ES-I3 (cell line): ENCODE results near the gene PSENEN.
A peak's percentile ranks its signal among the peaks of the same experiment; 100 is the strongest.
"Not testable (repeated sequence)": the region's sequence is repeated elsewhere in the genome, so short reads cannot be mapped to it uniquely, and the experiment has no call there.

Source experiments
- H3K36me3 ChIP-seq: 2 replicates; pipeline ENCODE4 v1.6.1; 2013; ENCODE audit warnings: mild to moderate bottlenecking, low read length, control low read depth, moderate library complexity; ENCODE audit not compliant: insufficient read depth
- H3K4me1 ChIP-seq: 2 replicates; pipeline ENCODE4 v1.6.1; 2013; ENCODE audit warnings: mild to moderate bottlenecking, control low read depth, low read length; ENCODE audit not compliant: insufficient read depth
- H3K9ac ChIP-seq: 2 replicates; pipeline ENCODE4 v1.6.1; 2013; ENCODE audit warnings: low read depth, mild to moderate bottlenecking, low read length, moderate library complexity
- H3K9me3 ChIP-seq: 2 replicates; pipeline ENCODE4 v1.6.1; 2013; ENCODE audit warnings: mild to moderate bottlenecking, low read length, moderate library complexity; ENCODE audit not compliant: control insufficient read depth, insufficient read depth

PSENEN gene

DNA sequence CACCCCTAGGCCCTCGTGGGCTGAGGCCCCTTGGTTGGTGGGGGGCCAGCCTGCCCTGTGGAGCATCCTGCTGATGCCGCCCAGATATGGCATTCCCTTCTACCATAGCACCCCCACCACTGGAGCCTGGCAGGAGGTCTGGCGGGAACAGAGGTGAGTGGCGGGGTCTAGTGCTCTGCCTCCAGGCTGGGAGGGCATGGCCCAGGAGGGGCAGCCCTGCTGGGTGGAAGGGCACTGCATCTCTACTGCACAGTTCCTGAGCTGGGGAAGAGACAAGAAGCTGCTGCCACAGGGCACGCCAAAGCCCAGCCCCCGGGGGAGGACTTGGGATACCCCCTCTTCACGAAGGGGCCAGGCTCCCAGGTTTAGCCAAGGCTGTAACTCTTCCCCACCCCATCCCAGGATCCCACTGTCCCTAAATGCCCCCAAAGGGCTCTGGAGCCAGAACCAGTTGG, 30.1 kb upstream of the PSENEN start:
- H3K9ac ChIP-seq = peak overlapping the region; percentile 80
- H3K4me1 ChIP-seq = peaks cover 15% of the 10 kb centered on the region
- no peaks in the 10 kb centered on the region for H3K9me3 ChIP-seq
- no peaks in the 10 kb centered on the region for H3K36me3 ChIP-seq

DNA sequence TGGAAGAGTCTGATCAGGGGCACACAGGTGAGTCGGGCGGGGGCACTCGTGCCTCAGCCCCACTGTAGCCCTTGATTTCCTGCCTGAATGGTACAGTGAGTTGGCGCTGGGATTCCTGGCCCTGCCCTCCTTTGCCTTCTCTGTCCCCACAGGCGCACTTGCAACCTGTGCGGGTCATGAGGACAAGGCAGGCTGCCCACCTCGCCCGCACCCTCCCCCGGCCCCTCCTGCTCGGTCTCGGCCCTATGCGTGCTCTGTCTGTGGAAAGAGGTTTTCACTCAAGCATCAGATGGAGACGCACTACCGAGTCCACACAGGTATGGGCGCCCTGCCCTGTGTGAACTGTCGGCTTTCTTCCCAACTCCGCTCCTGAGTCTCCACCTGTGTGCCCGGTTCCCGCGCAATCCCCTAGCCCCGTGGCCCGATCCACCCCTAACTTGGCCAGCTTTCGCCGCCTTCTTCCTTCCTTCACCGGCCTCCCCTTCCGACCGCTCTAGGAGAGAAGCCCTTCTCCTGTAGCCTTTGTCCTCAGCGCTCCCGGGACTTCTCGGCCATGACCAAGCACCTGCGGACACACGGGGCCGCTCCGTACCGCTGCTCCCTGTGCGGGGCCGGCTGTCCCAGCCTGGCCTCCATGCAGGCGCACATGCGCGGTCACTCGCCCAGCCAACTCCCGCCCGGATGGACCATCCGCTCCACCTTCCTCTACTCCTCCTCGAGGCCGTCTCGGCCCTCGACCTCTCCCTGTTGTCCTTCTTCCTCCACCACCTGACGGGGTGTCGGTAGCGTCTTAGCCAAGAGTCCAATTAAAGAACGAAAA, 29.3 kb upstream of the PSENEN start:
- Histone ChIP-seq H3K9me3 (no peaks in the 10 kb centered on the region), H3K4me1 (peaks cover 7% of the 10 kb centered on the region), H3K9ac (peak overlapping the region; percentile 80), H3K36me3 (no peaks in the 10 kb centered on the region)

DNA sequence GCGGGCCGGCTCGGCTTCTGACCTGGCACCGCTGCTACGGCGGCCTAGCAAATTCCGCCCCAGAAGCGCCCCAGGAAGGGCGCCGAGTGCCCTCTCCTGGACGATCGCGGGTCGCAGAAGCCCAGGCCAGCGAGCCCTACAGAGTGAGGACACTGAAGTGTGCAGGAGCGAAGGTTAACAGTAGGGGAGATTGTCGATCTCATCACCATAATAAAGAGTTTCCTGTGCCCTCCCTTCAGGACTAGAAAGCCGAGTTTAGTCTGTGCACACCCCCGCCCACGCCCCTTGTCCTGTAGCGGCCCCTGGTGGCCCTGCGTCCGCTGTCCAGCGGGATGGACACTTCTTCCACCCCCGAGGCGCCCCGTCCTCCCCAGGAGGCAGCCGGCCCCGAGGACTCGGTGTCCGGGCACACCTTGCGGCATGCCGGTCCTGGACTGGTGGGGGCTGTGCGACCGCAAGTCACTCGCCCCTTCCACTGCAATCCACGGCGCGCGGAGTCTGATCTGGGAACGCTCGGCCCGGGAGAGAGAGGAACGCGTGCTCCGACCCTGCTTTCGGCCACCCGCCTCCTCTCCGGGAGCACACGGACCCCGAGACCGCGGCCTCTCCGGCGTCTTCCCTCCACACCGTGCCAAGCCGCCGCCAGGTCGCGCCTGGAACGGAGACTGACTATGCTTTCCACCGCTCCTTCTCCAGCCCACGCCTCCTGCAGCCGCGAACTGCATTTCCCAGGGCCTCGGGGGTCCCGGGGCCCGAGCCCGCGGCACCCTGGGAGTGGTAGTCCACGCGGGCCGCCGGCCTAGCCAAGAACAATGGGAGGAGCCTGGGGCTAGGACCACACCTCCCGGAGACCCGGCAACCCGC, 28.4 kb upstream of the PSENEN start:
- Histone ChIP-seq H3K9me3 (no peaks in the 10 kb centered on the region), H3K4me1 (peaks cover 6% of the 10 kb centered on the region), H3K36me3 (no peaks in the 10 kb centered on the region), H3K9ac (peak overlapping the region; percentile 80)

- H3K9ac ChIP-seq = peak within 1 kb of the TSS; percentile 80
- H3K4me1 ChIP-seq = peaks cover 6% of the 10 kb centered on the region
- no peaks in the 10 kb centered on the region for H3K9me3 ChIP-seq
- H3K36me3 ChIP-seq = no peaks in the 10 kb centered on the region; the same call in 1 of the 2 replicates
Measured at GRCh38 chr19:35717665-35718344, 27.6 kb upstream of the PSENEN start, which contains the start of gene KMT2B. Gene KMT2B (plus strand): TSS chr19:35718003. CDS start chr19:35718019, 16 bp downstream.

- Histone ChIP-seq H3K9me3 (no peaks in the 10 kb centered on the region), H3K4me1 (peaks cover 6% of the 10 kb centered on the region), H3K9ac (peak overlapping the region; percentile 55), H3K36me3 (peaks cover 5% of the 10 kb centered on the region; the same call in 1 of the 2 replicates)
Measured at GRCh38 chr19:35718345-35719041, 27.0 kb upstream of the PSENEN start.

- Histone ChIP-seq H3K9ac (peak overlapping the region; percentile 55; the same call in 1 of the 2 replicates), H3K36me3 (peaks cover 6% of the 10 kb centered on the region; the same call in 1 of the 2 replicates), H3K9me3 (no peaks in the 10 kb centered on the region), H3K4me1 (peaks cover 2% of the 10 kb centered on the region; the same call in 1 of the 2 replicates)
Measured at GRCh38 chr19:35719402-35720162, 25.9 kb upstream of the PSENEN start.

GRCh38 chr19:35720163-35720524, 25.3 kb upstream of the PSENEN start:
- no peak overlapping the region for H3K9ac ChIP-seq
- H3K4me1 ChIP-seq = no peaks in the 10 kb centered on the region; the same call in 1 of the 2 replicates
- peaks cover 12% of the 10 kb centered on the region; the same call in 1 of the 2 replicates for H3K36me3 ChIP-seq
- no peaks in the 10 kb centered on the region for H3K9me3 ChIP-seq

- H3K9me3 ChIP-seq = no peaks in the 10 kb centered on the region
- H3K9ac ChIP-seq = no peak overlapping the region
- H3K36me3 ChIP-seq = peaks cover 14% of the 10 kb centered on the region; the same call in 1 of the 2 replicates
- H3K4me1 ChIP-seq = no peaks in the 10 kb centered on the region; the same call in 1 of the 2 replicates
Measured at GRCh38 chr19:35720648-35721047, 24.8 kb upstream of the PSENEN start.

GRCh38 chr19:35721374-35721773, 24.1 kb upstream of the PSENEN start:
- Histone ChIP-seq H3K4me1 (no peaks in the 10 kb centered on the region; the same call in 1 of the 2 replicates), H3K9me3 (no peaks in the 10 kb centered on the region), H3K9ac (no peak overlapping the region), H3K36me3 (peaks cover 15% of the 10 kb centered on the region)

GRCh38 chr19:35722461-35722860, 23.0 kb upstream of the PSENEN start:
- Histone ChIP-seq H3K4me1 (no peaks in the 10 kb centered on the region; the same call in 1 of the 2 replicates), H3K36me3 (peaks cover 16% of the 10 kb centered on the region), H3K9me3 (no peaks in the 10 kb centered on the region), H3K9ac (no peak overlapping the region)

- no peak overlapping the region for H3K9ac ChIP-seq
- no peaks in the 10 kb centered on the region for H3K9me3 ChIP-seq
- no peaks in the 10 kb centered on the region; the same call in 1 of the 2 replicates for H3K4me1 ChIP-seq
- peaks cover 16% of the 10 kb centered on the region for H3K36me3 ChIP-seq
Measured at GRCh38 chr19:35722897-35723296, 22.6 kb upstream of the PSENEN start.

- H3K9ac ChIP-seq = no peak overlapping the region
- H3K9me3 ChIP-seq = no peaks in the 10 kb centered on the region
- H3K36me3 ChIP-seq = peaks cover 16% of the 10 kb centered on the region
Measured at GRCh38 chr19:35723671-35724070, 21.8 kb upstream of the PSENEN start.

GRCh38 chr19:35724132-35724531, 21.3 kb upstream of the PSENEN start:
- H3K4me1 ChIP-seq, H3K9ac ChIP-seq, H3K9me3 ChIP-seq: not testable (repeated sequence)
- H3K36me3 ChIP-seq = peaks cover 16% of the 10 kb centered on the region

More at GRCh38 chr19:35723671-35724070, 21.8 kb upstream of the PSENEN start:
- H3K4me1 ChIP-seq = no peaks in the 10 kb centered on the region; the same call in 1 of the 2 replicates
